IPS DF 4.7 (cell line): Measurements from ENCODE around the gene NISCH.

ENCODE experiments used
- DNase-seq: peaks from one replicate; pipeline ENCODE4 v3.0.0-alpha.2; 2013; ENCODE audit warnings: low spot score; ENCODE audit errors: extremely low read depth

NISCH gene

DNA sequence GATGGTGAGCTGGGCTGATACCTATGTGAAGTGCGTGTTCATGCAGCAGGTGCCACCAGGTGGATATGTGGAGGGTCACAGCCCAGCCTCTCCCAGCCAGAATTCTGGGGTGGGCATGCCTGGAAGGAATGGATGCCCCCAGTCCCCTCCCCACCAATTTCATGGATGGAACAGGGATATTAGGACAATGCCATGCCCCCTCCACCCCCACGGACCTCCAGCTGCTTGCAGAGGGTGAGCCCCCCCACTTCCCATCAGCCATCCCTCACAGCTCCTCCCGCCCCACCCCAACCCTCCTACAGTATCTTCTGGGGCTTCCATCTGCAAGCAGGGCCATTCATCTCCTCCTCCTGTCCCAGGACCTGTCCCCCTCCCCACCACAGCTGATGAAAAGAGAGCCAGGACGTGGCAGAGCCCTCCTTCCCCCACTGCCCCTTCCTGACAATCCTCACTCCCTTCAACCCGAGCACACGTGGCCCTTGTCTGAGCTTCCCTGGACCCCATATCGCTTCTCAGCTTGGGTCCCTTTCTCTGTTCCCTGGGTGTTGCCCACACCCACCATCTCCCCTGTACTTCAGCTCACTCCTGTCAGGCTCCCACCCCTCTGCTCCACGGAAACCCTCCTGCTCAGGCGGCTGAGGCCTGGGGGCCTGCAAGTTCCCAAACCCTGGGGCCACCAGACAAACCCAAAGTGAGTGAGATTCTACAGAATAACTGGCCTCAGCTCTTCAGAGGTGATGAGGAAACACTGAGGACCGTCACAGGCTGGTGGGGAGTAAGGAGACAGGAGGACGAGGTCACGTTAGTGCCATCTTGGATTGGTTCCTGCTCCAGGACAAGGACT is 7.7 kb upstream of the NISCH start:
- DNase-seq = no peak

DNA sequence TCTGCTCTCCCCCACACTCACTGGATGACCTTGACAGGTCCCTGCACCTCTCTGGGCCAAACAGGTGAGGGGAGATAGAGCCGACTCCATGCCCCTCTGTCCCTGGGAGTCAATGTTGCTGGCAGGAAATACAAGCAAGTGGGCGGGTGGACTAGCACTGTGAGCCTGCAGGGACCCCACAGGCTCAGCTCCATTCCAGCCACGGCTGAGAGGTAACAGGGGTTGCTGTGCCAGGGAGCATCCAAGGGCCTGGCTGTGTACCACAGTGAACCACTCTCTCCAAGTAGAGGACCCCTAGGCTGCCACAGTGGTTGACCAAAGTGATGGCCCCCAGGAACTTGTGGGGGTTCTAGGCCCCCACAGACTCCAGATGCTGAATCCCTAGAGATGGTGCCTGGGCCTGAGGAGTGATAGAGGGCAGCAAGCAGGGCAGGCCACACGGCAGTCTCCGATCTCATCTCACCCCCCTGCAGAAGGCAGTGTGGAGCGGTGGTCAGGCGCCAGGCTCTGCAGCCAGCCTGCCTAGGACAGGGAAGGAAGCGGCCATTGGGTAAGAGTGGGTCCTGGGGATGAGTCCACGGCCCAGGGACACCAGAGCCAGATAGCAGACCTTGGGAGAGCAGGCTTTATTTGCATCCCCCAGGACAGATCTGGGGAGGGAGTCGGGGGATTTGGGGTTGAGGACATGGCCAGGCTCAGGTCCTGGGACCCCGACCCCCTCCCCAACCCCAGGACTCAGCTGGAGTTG is 4.7 kb upstream of the NISCH start:
- DNase-seq = no peak

DNA sequence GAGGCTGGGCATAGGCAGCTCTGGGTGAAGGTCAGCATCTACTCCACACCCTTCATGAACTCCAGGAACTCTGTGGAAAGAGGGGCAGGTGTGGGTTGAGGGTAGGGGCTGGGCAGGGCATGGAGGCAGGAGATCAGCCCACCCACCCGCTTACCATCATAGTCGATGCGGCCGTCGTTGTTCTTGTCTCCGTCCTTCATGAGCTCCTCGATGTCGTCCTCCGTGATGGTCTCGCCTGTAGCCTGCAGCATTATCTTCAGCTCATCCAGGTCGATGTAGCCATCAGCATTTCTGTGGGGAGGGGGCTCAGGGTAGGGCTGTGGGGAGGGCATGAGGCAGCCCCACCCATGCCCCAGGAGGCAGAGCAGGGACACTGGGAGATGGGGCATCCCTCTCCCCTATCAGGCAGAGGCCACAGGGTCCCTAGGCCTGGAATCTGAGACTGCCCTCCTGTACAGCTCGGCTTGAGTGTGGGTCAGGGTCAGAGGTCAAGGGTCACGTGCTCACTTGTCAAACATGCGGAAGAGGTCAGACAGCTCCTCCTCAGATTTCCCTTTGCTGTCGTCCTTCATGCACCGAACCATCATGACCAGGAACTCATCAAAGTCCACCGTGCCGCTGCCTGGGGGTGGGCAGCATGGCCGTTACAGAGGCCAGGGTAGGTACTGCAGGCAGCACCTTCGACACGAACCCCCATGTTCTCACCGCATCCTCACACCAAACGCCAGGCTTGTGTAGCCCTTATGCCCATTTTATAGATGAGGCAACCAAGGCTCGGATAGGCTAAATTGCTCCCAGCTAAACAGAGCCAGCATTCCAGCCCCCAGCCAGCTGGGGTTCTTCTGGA is 3.9 kb upstream of the NISCH start:
- no peak for DNase-seq

DNA sequence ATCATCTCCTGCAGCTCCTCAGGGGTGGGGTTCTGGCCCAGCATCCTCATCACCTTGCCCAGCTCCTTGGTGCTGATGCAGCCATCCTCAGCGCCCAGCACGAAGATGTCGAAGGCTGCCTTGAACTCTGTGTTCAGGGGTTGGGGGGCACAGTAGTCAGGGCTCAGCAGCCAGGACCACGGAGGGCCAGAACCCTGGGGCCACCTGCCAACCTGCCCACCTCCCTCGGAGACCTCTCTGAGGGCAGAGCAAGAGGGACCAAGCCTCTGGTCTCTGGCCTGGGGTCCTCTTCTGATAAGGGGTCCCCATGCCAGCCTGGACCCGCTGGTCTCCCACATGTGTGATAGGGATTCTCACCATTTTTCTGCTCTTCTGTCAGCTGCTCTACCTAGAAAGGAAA is 3.3 kb upstream of the NISCH start:
- no peak for DNase-seq

DNA sequence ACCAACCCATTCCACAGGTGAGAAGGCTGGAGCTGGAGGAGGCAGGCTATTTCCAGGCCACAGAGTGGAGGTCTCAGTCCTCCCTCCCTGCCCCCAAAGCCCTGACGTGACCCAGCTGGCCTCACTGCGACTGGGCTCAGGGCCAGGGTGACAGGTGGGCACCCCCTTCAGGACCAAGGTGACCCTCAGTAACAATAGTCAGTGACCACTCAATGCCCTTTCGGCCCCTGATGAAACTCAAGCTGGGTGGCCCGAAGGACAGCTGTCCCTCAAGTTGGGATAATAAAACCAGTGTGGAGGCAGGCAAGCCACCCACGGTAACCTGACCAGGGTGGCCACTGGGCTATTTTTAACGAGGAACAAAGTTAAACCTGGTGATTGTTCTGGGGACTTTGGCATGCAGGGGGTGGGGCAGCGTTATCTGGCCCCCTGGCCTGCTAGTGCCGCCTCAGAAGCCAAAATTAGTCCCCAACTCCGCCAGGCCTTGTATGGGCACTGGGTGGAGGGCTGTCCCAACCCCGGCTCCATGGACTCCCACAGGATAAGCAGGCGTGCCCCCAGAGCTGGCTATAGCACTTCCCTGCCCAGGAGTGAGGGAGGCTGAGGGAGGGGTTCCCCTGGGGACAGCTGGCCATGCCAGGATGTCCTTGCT is 2.7 kb upstream of the NISCH start:
- DNase-seq = no peak

DNA sequence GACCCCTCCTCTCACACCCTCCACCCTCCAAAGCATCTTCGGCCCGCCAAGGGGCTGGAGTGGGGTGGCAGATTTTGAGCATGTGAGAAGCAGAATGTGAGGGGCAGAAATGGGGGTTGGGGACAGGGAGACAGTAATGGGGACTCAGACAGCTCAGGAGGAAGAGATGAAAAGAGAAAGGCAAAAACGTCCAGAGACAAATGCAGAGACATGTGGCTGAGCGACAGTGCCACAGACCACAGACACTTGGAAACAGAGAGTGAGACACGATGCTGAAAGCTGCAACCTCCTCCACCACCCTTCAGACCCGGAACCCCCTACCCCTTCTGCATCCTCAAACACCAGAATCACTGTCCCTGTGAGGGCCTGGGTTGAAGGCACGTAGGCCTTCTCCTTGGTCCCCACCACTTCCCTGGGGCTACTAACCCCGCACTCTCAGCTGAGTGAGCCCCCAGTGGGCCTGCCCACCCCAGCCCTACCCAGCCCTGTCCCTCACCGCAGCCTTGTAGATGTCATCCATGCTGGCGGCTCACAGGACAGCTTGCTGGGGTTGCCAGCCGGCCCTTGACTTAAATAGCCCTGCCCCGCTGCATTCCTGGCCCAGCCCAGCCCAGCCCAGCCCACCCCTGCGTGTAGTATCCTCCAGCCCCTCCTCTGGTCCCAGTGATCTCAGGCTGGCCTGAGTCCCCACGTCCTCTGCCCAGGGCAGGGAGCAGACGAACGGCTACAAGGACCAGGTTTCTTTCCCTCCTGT is 1.7 kb upstream of the NISCH start, which contains the start of gene TNNC1:
TSS of gene TNNC1 (minus strand) at position 546 of the 754 bp plus-strand sequence. CDS start at position 520, 26 bp downstream.
- DNase-seq = no peak

DNA sequence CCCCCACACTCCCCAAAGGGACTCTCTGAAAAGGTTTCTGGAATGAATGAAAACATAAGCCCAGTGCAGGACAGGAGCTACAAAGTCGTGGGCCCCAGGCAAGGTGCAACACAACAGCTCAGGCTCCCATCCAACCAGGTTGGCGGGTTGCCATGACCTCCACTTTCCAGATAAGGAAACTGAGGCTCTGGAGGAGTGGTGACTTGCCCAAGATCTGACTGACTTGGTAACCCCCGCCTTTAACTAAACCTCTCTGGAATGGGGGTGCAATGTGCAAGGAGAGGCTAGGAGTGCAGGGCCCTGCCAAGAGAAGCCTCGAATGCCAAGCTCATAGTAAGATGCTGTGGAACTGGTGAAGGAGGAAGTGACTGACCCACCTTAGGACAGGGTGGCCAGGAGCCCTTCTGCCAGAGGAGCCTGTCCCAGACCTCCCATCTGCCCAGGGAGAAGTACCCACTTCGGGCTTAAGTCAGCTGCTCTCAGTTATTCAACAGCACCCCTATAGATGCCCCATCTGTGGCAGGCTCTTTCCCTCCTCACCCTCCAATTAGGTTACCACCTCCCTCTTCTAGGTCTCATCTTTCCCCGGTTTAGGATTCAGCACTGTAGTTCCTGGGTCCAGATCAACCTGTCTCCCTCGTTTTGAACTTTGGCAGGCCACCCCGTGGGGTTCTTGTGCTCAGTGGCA is 1.0 kb upstream of the NISCH start:
- no peak for DNase-seq

DNA sequence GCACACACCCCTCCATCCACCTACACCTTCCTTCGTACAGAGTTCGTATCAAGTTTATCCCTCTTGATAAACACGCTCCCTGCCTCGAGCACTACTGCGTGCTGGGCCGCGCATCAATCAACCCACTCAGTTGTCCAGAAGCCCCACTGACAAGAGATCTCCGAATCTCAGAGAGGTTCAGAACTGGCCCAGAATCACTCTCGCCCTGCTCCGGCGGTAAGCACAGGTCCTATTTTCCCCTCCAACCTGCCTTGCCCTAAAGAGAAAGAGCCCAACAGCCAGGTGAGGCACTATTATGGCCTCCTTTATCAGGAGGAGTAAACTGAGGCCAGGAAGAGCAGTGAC is 494 bp upstream of the NISCH start:
- no peak for DNase-seq

DNA sequence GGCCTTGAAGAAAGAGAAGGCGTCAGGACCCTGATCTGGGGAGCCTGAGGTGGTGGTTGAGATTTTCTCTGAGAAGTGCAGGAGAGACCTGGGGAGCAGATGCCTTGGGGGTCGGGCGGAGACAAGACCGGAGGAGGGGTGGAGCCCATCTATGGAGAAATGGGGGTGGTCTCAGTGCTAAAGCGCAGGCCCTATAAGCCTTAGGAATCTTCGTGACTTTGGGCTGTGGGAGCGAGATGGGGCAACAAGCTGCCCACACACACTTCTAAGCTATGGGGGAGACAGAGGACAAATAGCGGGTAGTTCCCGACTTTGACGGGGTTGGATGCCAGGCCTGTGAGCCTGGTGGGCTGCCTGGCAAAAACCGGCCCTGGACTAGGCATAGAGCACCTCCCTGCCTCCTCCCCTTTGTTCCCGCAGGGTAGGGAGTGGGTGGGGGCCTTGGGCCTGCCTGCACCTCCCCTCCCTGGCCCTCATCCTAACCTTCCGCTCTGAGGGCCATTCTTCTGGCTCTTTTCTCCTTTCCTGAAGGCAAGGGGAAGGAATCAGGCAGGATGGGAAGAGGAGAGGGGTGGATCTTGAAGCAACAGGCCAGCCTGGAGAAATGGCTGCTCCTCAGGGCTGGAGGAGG is 880 bp downstream of the NISCH start:
- no peak for DNase-seq

DNA sequence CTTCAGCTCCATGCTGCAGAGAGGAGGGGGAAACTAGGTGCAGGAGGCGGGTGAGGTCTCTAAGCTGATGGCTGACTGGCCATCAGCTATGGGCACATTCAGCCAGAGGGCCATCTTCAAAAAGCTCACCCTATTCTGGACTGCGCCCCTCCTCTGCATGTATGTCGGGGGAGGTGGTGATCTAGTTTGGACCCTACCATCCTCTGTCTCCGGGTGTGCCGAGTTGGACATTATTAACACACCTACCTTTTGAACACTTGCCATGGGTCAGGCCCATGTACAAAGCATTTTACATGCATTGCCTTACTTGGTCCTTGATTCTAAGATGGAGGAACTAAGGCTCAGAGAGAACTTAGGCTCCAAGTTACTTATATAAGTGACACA is 1.4 kb downstream of the NISCH start:
- no peak for DNase-seq

DNA sequence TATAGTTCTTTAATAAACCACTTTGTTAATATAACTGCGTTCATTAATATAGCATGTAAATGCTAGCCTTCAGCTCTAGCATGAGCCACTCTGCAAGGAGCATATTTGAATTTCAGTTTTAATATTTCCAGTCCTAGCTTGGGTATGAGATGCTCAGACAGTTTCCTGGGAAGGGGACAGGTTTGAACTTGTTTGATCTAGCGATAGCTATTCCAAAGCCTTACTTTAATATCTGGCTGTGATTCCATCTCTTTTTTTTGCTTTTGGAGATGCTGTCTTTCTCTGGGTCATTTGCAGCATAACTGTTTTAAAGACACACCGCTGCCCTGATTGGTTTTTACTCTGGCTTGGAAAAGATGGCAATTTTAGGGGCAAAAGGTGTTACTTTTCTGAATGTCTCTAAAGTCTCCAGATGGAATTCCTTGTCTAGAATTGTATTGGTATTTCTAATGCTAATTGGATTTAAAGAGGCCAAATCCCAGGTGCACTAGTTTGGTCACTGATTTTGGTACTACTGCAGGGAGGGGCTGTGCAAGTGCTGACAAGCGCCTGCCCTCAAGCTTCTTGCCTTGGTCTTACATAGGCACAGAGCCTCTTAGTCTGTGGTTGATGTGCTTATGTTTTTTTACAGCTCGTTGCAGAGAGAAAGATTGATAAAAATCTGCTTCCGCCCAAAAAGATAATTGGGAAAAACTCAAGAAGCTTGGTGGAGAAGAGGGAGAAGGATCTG is 2.8 kb downstream of the NISCH start:
- no peak for DNase-seq

DNA sequence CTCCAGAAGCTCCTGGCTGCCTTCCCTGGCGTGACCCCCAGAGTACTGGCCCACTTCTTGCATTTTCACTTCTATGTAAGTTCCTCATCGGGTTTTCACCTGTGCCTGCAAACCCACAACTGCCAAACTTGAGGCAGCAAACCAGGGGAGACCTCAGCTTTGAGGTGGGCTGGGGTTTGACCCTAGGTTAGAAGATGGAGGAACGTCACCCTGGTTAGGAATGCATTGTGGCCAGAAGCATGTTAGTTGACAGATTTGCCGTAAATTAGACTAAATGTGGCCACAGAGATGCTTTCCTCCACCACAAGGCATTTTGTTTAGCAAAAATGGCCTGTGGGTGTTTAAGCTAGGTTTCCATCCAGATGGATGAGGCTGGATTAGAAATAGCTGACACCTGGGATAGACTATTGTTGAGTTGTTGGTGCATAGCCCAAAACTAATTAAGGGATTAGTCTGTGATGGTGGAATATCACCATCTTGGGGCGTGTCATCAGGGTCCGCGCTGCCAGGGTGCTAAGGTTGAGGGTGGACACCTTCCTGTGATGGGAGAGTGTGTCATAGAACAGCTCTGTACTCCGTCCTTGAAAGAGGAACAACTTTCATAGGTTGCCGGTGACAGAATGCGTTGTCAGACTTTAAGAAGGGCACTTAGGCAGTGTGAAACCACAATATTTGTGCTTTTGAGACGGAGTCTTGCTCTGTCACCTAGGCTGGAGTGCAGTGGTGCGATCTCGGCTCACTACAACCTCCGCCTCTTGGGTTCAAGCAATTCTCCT is 3.6 kb downstream of the NISCH start:
- no peak for DNase-seq

DNA sequence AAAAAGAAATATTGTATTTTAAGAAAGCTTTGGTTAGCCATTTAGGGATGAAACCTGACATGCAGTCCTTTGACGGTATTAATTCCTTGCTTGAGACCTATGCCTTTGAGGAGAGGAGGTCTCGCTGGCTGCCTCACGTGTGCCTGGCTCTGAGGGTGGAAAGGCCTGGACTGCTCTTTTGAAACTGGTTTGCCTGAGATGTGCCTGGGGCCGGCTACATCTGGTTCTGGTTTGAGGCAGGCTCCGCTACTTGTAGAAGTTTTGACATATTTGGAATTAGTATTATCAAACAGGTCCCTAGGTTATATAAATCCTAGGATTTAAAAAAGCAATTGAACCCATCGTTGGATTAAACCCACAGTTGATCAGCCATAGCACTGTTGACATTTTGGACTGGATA is 6.5 kb downstream of the NISCH start:
- no peak for DNase-seq

DNA sequence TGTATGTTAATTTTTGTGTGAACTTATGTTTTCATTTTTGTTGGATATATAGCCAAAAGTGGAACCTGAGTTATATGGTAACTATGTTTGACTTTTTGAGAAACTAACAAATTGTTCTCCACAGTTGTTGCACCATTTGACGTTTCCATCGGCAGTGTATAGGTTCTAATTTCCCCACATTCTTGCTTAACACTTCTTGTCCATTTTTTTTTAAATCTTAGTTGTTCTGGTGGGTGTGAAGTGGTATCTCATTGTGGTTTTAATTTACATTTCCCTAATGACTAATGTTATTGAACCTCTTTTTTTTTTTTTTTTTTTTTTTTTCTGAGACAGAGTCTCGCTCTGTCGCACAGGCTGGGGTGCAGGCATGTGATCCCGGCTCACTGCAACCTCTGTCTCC is 8.0 kb downstream of the NISCH start:
- no peak for DNase-seq

DNA sequence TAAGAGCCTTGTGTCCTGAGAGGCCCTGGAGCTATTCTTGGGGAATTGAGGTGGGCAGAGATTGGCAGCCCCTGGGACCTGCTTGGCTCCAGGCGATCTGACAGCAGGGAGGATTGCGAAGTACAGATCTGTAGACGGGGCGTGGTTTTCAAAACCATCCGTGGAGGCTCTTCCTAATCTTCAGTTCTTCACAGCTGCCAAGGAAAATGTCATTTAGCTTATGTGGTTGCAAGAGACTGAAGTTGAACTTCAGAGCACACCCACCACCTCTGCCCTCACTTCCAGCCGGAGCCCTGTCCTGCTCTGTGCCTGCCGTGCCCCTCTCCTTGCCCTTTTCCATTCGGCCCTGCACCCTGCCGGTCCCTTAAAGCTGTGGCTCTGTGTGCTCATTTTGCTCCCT is 12.9 kb downstream of the NISCH start:
- no peak for DNase-seq

DNA sequence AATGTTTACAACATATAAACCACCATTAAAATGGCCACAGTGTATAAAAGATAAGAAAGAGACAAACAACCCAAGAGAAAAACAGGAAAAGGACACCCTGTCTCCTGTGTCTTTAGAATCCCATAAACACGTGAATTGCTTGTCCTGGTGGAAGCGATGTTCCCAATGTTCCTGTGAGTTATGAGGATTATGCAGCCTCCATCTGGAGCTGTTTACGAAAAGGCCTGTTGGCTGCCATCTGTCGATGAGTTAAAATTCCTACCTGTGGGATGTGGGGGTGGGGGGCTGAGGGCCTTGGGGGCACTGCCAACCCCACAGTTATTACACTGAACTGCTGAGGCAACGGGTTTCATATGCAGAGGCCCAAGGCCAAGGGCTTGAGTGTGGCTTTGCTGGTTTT is 13.6 kb downstream of the NISCH start:
- DNase-seq = no peak

DNA sequence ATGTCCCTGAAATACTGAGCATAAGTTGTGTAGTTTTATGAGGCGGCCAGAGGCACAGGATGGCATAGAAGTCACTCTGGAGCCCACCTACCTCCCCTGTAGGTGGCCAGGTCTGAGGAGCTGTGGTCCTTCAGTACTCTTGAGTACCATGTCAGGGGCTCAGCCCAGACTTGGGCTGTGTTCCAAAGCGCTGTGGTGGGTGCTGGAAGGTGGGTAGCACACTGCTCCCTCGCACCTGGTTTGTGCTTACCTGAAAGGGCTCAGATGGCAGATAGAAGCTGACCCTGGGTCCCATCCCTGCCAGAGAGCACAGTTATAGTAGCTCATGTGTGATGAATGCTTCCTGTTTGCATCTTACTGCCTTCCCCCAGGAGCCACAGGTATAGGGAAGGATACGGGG is 15.5 kb downstream of the NISCH start:
- no peak for DNase-seq
